ELR (cell line): ENCODE measurements around the gene GFOD2.

Source experiments
- DNase-seq: peaks from one replicate; pipeline ENCODE4 v3.0.0-alpha.2; 2015; ENCODE audit warnings: low read depth

Gene GFOD2

GRCh38 chr16:67672306-67672705, 46.8 kb downstream of the GFOD2 start:
- DNase-seq = no peak

GRCh38 chr16:67669499-67670101, 49.5 kb downstream of the GFOD2 start:
- no peak for DNase-seq

- no peak for DNase-seq
These were observed 50.5 kb downstream of the GFOD2 start for GRCh38 chr16:67668495-67669157.

GRCh38 chr16:67667817-67668494, 51.2 kb downstream of the GFOD2 start:
- DNase-seq = peak; percentile 96

- no peak for DNase-seq
These were observed 51.7 kb downstream of the GFOD2 start for GRCh38 chr16:67667453-67667816.

- DNase-seq = peak; percentile 83
These were observed 52.3 kb downstream of the GFOD2 start, which contains the start of the genes C16orf86 and ENKD1 for GRCh38 chr16:67666559-67667452. C16orf86 (plus strand) TSS chr16:67666814; CDS start chr16:67666971, 157 bp downstream. ENKD1 (minus strand) TSS chr16:67666750; CDS start chr16:67666442, 308 bp downstream.

GRCh38 chr16:67666032-67666551, 53.0 kb downstream of the GFOD2 start:
- peak; percentile 62 for DNase-seq

GRCh38 chr16:67665598-67665997, 53.5 kb downstream of the GFOD2 start:
- no peak for DNase-seq

- no peak for DNase-seq
These were observed 54.2 kb downstream of the GFOD2 start for GRCh38 chr16:67664871-67665270.

GRCh38 chr16:67664258-67664657, 54.9 kb downstream of the GFOD2 start:
- no peak for DNase-seq

GRCh38 chr16:67663877-67664222, 55.3 kb downstream of the GFOD2 start:
- no peak for DNase-seq

- DNase-seq = peak; percentile 55
These were observed 55.8 kb downstream of the GFOD2 start for GRCh38 chr16:67663151-67663876.

- no peak for DNase-seq
These were observed 56.5 kb downstream of the GFOD2 start for GRCh38 chr16:67662653-67663010.

- DNase-seq = no peak
These were observed 57.0 kb downstream of the GFOD2 start for GRCh38 chr16:67661886-67662652.

GRCh38 chr16:67661101-67661761, 57.9 kb downstream of the GFOD2 start:
- peak; percentile 48 for DNase-seq

GRCh38 chr16:67660564-67661028, 58.5 kb downstream of the GFOD2 start, which contains the start of gene PARD6A:
PARD6A (plus strand) TSS chr16:67660960; CDS start chr16:67661039, 79 bp downstream.
- peak; percentile 98 for DNase-seq

- DNase-seq = peak; percentile 92
These were observed 59.2 kb downstream of the GFOD2 start, which contains the start of gene ACD for GRCh38 chr16:67659675-67660563. ACD (minus strand) TSS chr16:67660260; CDS start chr16:67660220, 40 bp downstream.

GRCh38 chr16:67658849-67659674, 60.1 kb downstream of the GFOD2 start:
- DNase-seq = no peak
